Heart left ventricle (tissue), 16 donors: ENCODE measurements around the gene PCTP. TPM values are rescaled to one million over a fixed set of nuclear protein-coding genes. Genes with fewer than 3 reads are reported as not detected.
A peak's percentile ranks its signal among the peaks of the same experiment; 100 is the strongest.

Source experiments
- ATAC-seq, 4 donors: fragments of 200-7000 bp; cut with Tn5 transposase; one replicate each; pipeline ENCODE4 v1.9.1; 2020 to 2022; ENCODE audit warnings: moderate library complexity in 4 of 4, mild to moderate bottlenecking in 3 of 4, moderate number of reproducible peaks in 1 of 4
- DNase-seq, 5 donors: peaks; one replicate each; pipeline ENCODE4 v3.0.0-alpha.2; 2020
- H3K27ac ChIP-seq, 12 donors: fragments of 200-600 bp; sonication (generic) in 4 of 12; one replicate each; pipeline versions ENCODE4 v1.5.0 to v1.8.0; 2016 to 2022; ENCODE audit warnings: mild to moderate bottlenecking in 2 of 12
- H3K27me3 ChIP-seq, 9 donors: fragments of 200-600 bp; sonication (generic) in 2 of 9; one replicate each; pipeline versions ENCODE4 v1.5.1 to v1.8.0; 2016 to 2022; ENCODE audit warnings: mild to moderate bottlenecking in 3 of 9
- H3K36me3 ChIP-seq, 9 donors: fragments of 200-600 bp; sonication (generic) in 2 of 9; one replicate each; pipeline versions ENCODE4 v1.5.0 to v1.8.0; 2018 to 2022; ENCODE audit warnings: mild to moderate bottlenecking in 2 of 9
- H3K4me1 ChIP-seq, 12 donors: fragments of 200-600 bp; sonication (generic) in 4 of 12; one replicate each; pipeline versions ENCODE4 v1.5.0 to v1.8.0; 2016 to 2022; ENCODE audit warnings: mild to moderate bottlenecking in 3 of 12
- H3K4me3 ChIP-seq, 12 donors: fragments of 200-600 bp; sonication (generic) in 4 of 12; one replicate each; pipeline versions ENCODE4 v1.5.0 to v1.8.0; 2017 to 2022; ENCODE audit warnings: mild to moderate bottlenecking in 9 of 12, moderate library complexity in 4 of 12
- H3K9me3 ChIP-seq, 12 donors: fragments of 200-600 bp; sonication (generic) in 4 of 12; one replicate each; pipeline versions ENCODE4 v1.5.0 to v1.8.0; 2016 to 2022; ENCODE audit warnings: mild to moderate bottlenecking in 1 of 12
- POLR2A ChIP-seq, 2 donors: fragments of 450-650 bp; IDR thresholded peaks; one replicate each; pipeline ENCODE4 v1.6.1; 2017; ENCODE audit warnings: antibody characterized with exemption in 2 of 2, mild to moderate bottlenecking in 2 of 2, moderate library complexity in 2 of 2
- WGBS, 4 donors: extraction: QIAGEN DNeasy Blood & Tissue Kit in 2 of 4; methylation state at CpG; one replicate each; pipeline versions ENCODE4 v1.1.5 to v1.1.7; 2013 to 2018; 5-methylcytosine and 5-hydroxymethylcytosine counted together
- intact Hi-C, 10 donors: fragments of 100-400 bp; cut with DNase I; formaldehyde crosslinking; loops; one replicate each; pipeline versions ENCODE4 v1.11.1 to v1.14.2; 2022
- polyA plus RNA-seq, 2 donors: library from polyadenylated mRNA; stranded (reverse); fragments of 200-250 nt; gene quantifications; one replicate each; pipeline ENCODE4 v1.2.3, GENCODE V29; 2013
- total RNA-seq, 9 donors: library from RNA; depleted of rRNA in 2 of 9; stranded (reverse); fragments of >200 nt in 2 of 9; fragmentation: NEBNext Ultra II Directional in 3 of 9; extraction: Animal tissue kit (Norgen Biotek cat#: 25700) in 3 of 9; gene quantifications; one replicate each; pipeline versions ENCODE4 v1.1.0 to v1.2.4, GENCODE V29; 2016 to 2023
- TF ChIP-seq, protein P1 (sequence below), 12 donors: fragments of 200-600 bp; sonication (generic) in 4 of 12; IDR thresholded peaks; one replicate each; pipeline versions ENCODE4 v1.5.0 to v1.8.0; 2018 to 2022; ENCODE audit warnings: antibody characterized with exemption in 12 of 12, mild to moderate bottlenecking in 5 of 12
- donor health status: ischemic (EF 13 %, LVEDD 7.1; RV severe dilation, severe dysfunction).
- donor health status: healthy with polysubstance abuse.
- donor health status: DM: no; HTN: yes; CAD: no.
- donor health status: DM: no; HTN: no; CAD: no.
- donor health status: ischemic (EF 25% LVEDD 6.9; RV normal size, moderate dysfunction).
- donor health status: ischemic (EF 25% LVEDD 5.7; RV mildly dilated, moderate dysfunction).
- donor health status: healthy.
- donor health status: DM: yes; HTN: yes; CAD: no.
- donor health status: ischemic (EF 35%, LVEDD 5.7; RV mildly dilated, moderate dysfunction).
- donor health status: nonischemic (EF 11% LVEDD 7.7; RV severe dilation, severe dysfunction).
- donor health status: DM: yes; HTN: yes; CAD: no.
- donor health status: PGD.
- donor health status: ischemic (EF 29% LVEDD 5.4; RV normal size, mild dysfunction).
- donor health status: nonischemic (EF 23%, LVEDD 6.1; RV moderate dilation, normal function).

Gene PCTP
- total and polyA plus RNA-seq, 11 donors: 11.8 to 22.6 (median 18.6) TPM

- ATAC-seq: peak in 2 of 4 donors; percentile 11 to 30
- H3K9me3 ChIP-seq: no peaks in the 10 kb centered on the region
- no peak for TF ChIP-seq POLR2A (IDR thresholded peaks at IDR 0.05)
- TF ChIP-seq, protein P1, sequence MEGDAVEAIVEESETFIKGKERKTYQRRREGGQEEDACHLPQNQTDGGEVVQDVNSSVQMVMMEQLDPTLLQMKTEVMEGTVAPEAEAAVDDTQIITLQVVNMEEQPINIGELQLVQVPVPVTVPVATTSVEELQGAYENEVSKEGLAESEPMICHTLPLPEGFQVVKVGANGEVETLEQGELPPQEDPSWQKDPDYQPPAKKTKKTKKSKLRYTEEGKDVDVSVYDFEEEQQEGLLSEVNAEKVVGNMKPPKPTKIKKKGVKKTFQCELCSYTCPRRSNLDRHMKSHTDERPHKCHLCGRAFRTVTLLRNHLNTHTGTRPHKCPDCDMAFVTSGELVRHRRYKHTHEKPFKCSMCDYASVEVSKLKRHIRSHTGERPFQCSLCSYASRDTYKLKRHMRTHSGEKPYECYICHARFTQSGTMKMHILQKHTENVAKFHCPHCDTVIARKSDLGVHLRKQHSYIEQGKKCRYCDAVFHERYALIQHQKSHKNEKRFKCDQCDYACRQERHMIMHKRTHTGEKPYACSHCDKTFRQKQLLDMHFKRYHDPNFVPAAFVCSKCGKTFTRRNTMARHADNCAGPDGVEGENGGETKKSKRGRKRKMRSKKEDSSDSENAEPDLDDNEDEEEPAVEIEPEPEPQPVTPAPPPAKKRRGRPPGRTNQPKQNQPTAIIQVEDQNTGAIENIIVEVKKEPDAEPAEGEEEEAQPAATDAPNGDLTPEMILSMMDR (IDR thresholded peaks at IDR 0.05): no peak
- no peaks in the 10 kb centered on the region for H3K27me3 ChIP-seq
- peaks cover 0 to 13% (median 4%) of the 10 kb centered on the region in 12 donors for H3K4me1 ChIP-seq
- intact Hi-C loops: loop anchor here in 4 of 10 donors (10.0 kb wide), 2 partner anchors 46 to 134 kb away; no protein-coding TSS in a partner anchor
- WGBS, 4 donors: 87 to 89% (median 87%) methylated on average over 6 of the region's 6 CpGs
- peaks cover 0 to 44% (median 39%) of the 10 kb centered on the region in 9 donors for H3K36me3 ChIP-seq
- no peak for DNase-seq
- no peak overlapping the region for H3K4me3 ChIP-seq
- H3K27ac ChIP-seq: no peak overlapping the region
These were observed 27.7 kb downstream of the PCTP start for GRCh38 chr17:55778389-55779118.

DNA sequence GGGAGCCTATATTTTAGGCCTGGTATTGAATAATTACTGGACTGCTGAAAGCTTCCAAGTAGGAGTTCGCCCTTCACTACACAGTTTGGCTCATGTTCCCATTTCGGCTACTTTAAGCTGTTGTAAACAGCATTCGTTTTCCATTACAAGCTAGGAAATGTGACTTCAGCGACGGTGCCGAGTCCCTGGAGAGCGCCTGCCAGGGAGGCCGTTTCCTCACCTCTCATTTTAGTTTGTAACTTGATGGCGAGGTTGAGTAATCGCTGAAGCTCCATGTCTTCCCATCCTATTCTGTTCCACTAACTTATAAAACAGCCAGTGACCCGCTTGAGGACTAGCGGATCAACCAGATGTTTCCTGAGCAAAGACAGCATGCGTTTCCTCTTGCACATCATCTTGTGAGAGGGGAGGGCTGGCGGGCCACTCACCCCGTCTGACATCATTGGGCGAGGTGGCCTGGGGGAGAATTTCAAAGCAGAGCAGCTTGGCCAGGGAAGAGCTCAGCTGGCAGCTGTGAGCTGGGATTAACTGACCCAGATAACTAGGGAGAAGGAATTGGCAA is 32.9 kb downstream of the PCTP start:
- ATAC-seq (peak; percentile 77 to 97 (median 93)), DNase-seq (peak; percentile 79 to 88 (median 83))
- no peak overlapping the region for H3K4me3 ChIP-seq
- 42 to 62% (median 54%) methylated on average over 16 of the region's 16 CpGs for WGBS, 4 donors
- TF ChIP-seq, protein P1 (IDR thresholded peaks at IDR 0.05): no peak
- no peak for TF ChIP-seq POLR2A (IDR thresholded peaks at IDR 0.05)
- H3K27ac ChIP-seq: peak overlapping the region; percentile 14 to 82 (median 53)
- H3K36me3 ChIP-seq: no peaks in the 10 kb centered on the region
- intact Hi-C loops: no loop called here
- no peaks in the 10 kb centered on the region for H3K27me3 ChIP-seq
- H3K9me3 ChIP-seq: no peaks in the 10 kb centered on the region
- H3K4me1 ChIP-seq: peaks cover 0 to 30% (median 10%) of the 10 kb centered on the region in 12 donors

GRCh38 chr17:55784666-55785065 is 33.8 kb downstream of the PCTP start:
- peaks cover 0 to 30% (median 10%) of the 10 kb centered on the region in 12 donors for H3K4me1 ChIP-seq
- WGBS, 4 donors: 39 to 91% (median 82%) methylated on average over 2 of the region's 2 CpGs
- H3K9me3 ChIP-seq: no peaks in the 10 kb centered on the region
- no peaks in the 10 kb centered on the region for H3K27me3 ChIP-seq
- TF ChIP-seq, protein P1 (IDR thresholded peaks at IDR 0.05): no peak
- no peak for TF ChIP-seq POLR2A (IDR thresholded peaks at IDR 0.05)
- no peaks in the 10 kb centered on the region for H3K36me3 ChIP-seq
- H3K4me3 ChIP-seq: no peak overlapping the region
- DNase-seq (no peak), ATAC-seq (no peak)
- intact Hi-C loops: no loop called here
- H3K27ac ChIP-seq: peak overlapping the region in 3 of 12 donors; percentile 1 to 60 (median 60)

GRCh38 chr17:55785181-55785580 is 34.3 kb downstream of the PCTP start:
- 73 to 83% (median 79%) methylated on average over 1 of the region's 1 CpG for WGBS, 4 donors
- intact Hi-C loops: no loop called here
- Histone ChIP-seq H3K4me1 (peaks cover 0 to 30% (median 10%) of the 10 kb centered on the region in 12 donors), H3K4me3 (no peak overlapping the region), H3K36me3 (no peaks in the 10 kb centered on the region), H3K27me3 (no peaks in the 10 kb centered on the region), H3K9me3 (no peaks in the 10 kb centered on the region), H3K27ac (peak overlapping the region in 2 of 12 donors; percentile 1 to 60)
- TF ChIP-seq, protein P1 (IDR thresholded peaks at IDR 0.05): no peak
- no peak for TF ChIP-seq POLR2A (IDR thresholded peaks at IDR 0.05)
- ATAC-seq (no peak), DNase-seq (no peak)
